AG09319 (cell line): ENCODE results near the gene FHDC1.

Source experiments
- DNase-seq: peaks from one replicate; pipeline ENCODE4 v3.0.0-alpha.2; 2010; ENCODE audit warnings: low read depth; ENCODE audit errors: extremely low read depth
- TF ChIP-seq, protein P1 (sequence below): IDR thresholded peaks from 2 replicates; pipeline ENCODE4 v1.5.1; 2011; ENCODE audit warnings: low read depth, mild to moderate bottlenecking, inconsistent platforms, low read length, moderate library complexity

Gene FHDC1

DNA sequence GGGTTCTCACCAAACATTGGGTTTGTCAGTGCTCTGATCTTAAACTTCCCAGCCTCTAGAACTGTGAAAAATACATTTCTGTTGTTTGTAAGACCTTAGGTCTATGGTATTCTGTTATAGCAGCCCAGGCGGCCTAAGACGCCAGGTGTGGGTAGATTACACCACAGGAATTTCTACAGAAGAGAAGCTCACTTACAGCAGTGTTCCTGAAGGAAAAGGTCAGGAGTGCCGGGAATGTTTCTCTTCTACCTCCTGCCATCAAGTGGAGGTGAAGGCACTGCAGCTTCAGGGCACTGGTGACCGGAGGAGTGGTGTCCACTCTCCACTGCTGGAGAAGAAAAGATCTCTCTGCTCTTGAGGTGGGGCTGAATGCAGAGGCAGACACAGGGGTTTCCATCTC is 45.7 kb downstream of the FHDC1 start:
- TF ChIP-seq, protein P1, sequence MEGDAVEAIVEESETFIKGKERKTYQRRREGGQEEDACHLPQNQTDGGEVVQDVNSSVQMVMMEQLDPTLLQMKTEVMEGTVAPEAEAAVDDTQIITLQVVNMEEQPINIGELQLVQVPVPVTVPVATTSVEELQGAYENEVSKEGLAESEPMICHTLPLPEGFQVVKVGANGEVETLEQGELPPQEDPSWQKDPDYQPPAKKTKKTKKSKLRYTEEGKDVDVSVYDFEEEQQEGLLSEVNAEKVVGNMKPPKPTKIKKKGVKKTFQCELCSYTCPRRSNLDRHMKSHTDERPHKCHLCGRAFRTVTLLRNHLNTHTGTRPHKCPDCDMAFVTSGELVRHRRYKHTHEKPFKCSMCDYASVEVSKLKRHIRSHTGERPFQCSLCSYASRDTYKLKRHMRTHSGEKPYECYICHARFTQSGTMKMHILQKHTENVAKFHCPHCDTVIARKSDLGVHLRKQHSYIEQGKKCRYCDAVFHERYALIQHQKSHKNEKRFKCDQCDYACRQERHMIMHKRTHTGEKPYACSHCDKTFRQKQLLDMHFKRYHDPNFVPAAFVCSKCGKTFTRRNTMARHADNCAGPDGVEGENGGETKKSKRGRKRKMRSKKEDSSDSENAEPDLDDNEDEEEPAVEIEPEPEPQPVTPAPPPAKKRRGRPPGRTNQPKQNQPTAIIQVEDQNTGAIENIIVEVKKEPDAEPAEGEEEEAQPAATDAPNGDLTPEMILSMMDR, result no peak
- DNase-seq, result no peak

DNA sequence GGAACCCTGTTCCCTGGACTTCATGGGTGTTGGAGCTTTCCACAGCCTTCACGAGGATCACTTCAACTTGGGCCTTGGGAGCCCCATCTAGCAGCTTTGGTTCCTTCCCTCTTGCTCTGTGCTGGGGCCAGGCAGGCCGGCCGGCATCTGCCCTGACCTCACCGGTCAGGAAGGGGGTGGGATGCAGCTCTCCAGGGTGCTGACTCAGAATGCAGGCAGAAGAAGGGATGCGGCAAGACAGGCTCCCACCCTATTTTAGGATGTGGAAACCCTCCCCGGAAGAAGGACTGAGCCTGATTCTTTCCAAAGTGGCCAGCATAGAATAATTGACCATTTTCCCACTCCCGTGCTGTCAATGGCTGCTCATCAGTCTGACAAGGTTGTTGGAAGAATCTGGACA is 47.1 kb downstream of the FHDC1 start:
- TF ChIP-seq, protein P1, result no peak
- no peak for DNase-seq

DNA sequence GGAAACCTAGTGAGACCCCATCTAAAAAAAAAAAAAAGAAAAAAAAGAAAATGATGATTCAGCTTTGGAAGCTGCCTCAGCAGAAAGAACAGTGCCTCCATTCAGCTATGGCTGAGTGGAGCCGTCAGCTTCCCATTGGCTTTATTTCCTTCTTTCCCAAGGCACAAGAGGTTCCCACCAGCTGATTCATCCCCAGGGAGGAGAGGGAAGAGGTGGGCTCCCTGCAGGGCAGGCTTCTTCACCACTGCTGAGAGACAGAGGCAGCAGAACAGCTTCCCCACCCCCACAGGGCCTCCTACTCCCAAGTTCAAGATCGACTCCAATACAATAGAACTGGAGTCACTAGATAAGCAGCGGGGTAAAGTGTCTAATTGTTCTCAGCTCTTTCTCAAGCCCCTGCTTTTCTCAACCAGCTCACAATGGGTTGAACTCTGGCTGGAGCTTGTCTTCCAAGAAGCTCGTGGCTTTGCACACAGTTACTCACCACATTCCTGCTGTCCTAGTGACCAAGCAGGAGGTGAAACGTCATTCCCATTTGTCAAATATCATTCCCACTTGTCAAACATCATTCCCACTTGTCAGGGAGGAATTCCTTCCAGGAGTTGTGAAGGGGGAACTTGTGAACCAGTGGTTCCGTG is 47.8 kb downstream of the FHDC1 start:
- TF ChIP-seq, protein P1, result no peak
- DNase-seq, result no peak

DNA sequence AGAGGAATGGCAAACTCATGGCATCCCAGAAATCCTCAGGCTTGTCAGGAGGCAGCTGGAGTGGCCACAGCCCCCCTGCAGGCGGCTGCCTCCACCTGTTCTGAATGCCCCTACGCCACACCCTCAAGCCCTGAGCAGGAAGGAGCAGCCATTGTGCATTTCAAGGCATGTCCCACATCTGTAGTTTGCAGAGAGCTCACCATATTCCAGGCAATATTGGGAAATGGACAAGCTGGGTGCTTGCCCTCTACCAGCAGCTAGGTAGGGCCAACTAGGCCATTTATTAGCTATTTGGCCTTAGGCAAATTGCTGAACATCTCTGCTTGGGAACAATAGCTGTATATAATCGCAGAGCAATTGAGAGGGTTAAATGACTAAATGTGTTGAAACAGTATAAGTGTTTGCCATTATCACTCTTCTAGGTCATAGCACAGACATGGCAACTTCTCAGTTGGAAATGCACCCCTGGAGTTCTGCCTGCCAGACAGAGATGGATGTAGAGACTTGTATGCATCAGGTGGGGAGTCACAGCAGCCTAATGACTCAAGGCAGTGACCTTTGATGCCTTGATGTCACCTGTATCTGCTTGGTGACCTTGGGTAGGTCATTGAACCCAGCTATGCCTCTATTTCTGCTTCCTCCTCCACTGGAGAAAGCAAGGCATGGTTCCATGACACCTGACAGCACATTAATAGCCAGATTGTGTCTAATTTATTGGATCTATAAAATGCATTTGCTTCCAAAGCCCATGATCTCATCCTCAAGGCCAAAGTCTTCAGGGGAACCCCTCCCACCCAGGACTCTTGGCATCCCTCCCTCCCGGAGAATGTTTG is 52.8 kb downstream of the FHDC1 start:
- no peak for DNase-seq
- TF ChIP-seq, protein P1, result no peak

DNA sequence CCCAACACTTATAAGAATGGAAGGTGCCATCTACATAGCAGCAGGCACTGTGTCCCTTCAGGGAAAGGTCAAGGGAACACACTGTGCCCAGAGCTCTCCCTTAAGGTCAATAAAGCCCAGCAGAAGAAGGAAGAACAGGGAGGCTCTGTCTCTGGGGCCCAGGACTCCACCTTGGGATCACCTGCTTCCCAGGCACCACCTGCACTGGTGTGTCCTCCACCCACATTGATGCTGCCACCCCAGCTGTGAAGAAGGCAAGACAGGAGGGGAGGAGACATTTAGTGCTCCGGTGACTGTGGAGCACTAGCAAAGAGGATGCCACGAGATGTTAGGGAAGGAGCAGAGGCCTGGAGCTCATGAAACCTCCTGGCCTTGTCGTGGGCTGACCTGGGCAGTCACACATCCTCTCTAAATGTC is 53.4 kb downstream of the FHDC1 start:
- TF ChIP-seq, protein P1, result no peak
- no peak for DNase-seq

DNA sequence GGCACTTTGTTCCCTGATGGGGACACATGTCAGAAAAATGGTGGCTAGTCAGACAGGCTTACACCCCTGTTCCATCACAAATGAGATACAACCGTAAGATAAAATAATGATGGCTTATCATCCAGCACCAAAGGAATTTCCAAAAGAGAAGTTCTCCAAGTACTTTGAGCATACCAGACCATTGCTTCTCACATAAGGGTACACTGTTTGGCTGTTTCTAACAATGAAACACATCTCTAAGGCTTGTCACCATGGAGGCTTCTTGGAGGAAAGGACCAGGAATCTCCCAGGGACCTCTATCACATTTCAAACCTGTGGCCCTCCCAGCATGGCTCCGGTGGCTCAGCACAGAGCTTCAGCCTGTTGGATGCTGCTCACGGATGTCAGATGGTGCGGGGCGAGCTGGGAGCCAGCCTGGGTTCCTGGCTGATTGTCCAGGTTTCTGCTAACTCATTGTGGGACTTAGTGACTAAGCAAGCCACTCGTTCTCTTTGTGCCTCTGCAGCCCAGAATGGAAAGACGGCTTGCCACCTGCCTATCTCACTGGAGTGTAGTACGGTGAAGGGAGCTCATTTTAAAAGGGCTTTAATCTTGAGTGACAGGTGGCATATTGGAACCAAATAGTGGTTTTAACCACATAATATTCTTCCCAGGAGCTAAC is 54.5 kb downstream of the FHDC1 start:
- TF ChIP-seq, protein P1, result no peak
- DNase-seq, result no peak

DNA sequence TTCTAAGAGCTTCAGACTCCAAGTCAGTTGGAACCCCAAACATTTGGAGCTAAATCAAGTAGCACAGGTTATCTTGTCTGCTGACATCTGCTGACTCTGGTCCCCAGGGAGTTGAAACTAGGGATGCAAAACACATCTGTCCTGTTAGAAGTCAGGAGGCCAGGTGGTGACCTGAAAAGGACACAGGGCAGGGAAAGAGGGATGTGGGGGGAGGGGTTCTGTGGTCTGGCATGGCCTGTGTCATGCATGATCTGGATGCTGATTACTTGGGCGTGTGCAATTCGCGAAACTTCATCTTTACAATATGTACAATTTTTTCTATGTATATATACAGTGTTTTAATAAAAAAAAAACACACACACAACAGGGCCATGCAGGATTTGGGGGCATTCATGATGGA is 55.3 kb downstream of the FHDC1 start:
- TF ChIP-seq, protein P1, result no peak
- DNase-seq, result no peak
